Measurements from ENCODE around the gene USP36. TPM values are rescaled to one million over a fixed set of nuclear protein-coding genes. Genes with fewer than 3 reads are reported as not detected.

USP36 gene
- total RNA-seq, 4 donors from 2014 or later, result 38.3 to 60.7 (median 51.1) TPM

DNA sequence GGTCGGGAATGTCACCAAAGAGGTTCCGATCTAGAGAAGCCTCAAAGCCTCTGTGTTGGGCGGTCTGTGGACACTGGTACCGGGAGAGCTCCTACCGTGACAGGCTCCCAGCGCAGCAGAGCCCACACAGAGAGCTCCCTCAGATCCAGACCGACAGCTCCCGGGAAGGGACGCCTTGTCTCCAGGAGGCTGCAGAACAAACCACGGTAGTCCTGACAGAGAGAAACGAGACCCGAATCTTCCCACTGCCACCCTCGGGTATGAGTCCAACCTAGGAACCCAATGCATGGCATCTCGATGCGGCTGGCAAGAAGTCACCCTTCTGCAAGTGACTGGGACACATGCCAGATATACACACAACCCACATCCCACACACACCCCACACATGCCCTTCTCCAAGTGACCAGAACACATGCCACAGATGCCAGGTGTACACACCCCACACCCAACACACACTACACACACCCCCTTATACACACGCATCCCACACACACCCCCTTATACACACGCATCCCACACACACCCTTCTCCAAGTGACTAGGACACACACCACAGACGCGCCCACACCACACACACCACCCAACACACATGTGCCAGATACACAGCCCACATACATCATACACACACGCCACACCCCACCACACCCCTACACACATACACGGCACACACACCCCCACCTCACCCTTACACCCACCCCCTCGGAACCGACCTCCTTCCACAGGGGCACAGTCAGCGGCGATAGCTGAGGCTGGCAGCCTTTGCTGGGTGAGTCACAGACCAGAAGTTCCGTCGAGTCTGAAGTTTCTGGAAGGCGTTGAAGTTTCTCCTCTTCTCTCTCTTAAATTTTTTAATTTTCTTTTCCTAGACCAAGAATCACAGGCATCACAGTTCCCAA is 42.7 kb downstream of the USP36 start:
- TF ChIP-seq, protein P1, sequence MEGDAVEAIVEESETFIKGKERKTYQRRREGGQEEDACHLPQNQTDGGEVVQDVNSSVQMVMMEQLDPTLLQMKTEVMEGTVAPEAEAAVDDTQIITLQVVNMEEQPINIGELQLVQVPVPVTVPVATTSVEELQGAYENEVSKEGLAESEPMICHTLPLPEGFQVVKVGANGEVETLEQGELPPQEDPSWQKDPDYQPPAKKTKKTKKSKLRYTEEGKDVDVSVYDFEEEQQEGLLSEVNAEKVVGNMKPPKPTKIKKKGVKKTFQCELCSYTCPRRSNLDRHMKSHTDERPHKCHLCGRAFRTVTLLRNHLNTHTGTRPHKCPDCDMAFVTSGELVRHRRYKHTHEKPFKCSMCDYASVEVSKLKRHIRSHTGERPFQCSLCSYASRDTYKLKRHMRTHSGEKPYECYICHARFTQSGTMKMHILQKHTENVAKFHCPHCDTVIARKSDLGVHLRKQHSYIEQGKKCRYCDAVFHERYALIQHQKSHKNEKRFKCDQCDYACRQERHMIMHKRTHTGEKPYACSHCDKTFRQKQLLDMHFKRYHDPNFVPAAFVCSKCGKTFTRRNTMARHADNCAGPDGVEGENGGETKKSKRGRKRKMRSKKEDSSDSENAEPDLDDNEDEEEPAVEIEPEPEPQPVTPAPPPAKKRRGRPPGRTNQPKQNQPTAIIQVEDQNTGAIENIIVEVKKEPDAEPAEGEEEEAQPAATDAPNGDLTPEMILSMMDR (IDR thresholded peaks at IDR 0.05; ENCODE audit: low read depth), result no peak

DNA sequence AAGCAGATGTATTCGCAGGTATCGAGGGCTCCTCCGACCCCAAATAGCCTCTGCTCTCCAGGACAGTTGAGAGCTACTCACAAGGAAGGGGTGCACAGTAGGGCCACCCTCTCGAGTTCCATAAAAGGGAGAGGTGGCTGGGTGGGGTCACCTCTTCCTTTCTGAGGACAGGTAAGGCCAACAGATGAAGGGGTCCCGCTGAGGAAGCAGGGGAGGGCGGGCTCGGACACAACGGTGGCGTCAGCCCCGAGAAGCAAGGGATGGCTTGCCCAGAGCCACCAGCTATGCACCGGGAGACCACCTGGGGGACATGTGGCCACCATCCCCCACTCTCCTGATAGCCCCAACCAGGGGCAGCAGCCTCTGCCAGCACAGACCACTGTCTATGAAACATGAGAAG is 43.4 kb downstream of the USP36 start:
- TF ChIP-seq, protein P1 (IDR thresholded peaks at IDR 0.05; ENCODE audit: low read depth), result no peak

DNA sequence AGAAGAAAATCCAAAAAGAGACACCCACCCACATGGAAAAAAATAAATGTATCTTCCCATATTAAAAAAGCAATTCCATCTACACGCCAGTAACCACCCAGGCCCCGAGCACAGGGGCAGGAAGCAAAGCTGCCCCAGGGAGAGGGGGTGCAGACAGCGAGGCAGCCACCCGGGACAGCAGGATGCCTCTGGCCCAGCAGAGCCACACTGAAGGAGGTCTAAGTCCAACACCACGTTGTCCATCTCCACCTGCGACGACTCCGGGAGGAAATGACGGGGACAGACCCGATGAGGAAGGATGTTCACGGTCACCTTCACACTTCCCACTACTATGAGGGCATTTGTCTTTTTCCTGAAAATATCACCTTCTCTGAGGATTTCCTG is 44.1 kb downstream of the USP36 start:
- TF ChIP-seq, protein P1 (IDR thresholded peaks at IDR 0.05; ENCODE audit: low read depth), result no peak

DNA sequence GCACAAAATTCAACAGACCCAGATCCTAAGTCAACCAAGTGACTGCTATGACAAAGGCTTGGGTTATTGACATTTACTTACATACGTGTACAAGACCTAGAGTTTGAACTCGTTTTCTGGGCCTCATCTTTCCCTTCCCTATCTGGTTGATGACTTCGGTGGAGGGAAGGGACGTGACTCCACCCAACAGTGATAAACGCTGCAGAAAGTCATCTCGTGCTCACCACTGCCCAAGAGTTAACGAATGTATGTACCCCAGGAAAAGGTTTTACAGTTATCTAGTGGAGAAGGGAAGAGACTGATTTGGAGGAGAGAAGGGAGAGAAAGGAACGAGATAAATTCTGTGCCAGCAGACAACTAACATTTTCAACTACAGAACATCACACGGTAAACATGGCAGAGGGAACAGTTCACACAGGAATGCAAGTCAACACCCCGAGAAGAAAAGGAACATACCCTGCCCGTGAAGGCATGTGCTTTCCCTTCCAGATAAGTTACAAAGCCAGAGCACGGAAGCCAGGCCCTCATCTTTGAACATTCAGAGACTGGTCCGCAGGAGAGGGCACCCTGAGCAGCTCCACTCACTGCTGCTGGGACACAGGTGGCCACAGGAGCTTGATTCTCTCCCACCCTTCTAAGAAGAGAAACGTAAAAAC is 44.6 kb downstream of the USP36 start:
- TF ChIP-seq, protein P1 (IDR thresholded peaks at IDR 0.05; ENCODE audit: low read depth), result no peak

DNA sequence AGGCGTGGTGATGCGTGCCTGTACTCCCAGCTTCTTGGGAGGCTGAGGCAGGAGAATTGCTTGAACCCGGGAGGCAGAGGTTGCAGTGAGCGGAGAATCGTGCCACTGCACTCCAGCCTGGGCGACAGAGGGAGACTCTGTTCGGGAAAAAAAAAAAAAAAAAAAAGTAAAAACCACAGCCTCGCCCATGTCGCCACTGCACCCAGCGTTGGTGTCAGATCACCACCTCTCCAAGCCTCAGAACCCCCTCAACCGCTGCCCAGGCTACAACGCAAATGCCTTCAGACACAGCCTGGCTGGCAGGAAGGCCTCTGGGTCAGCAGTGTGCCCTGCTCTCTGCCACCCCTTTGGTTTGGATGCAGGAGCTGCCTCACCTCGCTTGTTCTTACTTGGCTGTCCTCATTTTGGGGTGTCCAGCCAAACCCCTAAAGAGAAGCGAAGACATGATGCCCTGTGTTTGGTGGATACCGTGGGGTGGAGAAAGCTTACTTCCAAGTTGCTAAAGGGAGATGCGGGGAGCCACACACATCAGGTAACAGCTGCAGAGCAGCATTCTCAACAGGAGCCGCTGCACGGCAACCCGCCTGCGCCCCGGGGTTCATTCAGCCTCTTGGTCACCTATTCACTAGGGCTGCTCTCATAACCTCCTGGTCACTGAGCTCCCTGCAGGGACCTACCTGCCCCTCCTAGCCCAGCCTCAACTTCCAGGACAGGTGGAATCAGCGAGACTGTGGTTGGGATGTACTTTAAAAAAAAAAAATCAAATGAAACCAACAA is 45.6 kb downstream of the USP36 start:
- TF ChIP-seq, protein P1 (IDR thresholded peaks at IDR 0.05; ENCODE audit: low read depth), result no peak

DNA sequence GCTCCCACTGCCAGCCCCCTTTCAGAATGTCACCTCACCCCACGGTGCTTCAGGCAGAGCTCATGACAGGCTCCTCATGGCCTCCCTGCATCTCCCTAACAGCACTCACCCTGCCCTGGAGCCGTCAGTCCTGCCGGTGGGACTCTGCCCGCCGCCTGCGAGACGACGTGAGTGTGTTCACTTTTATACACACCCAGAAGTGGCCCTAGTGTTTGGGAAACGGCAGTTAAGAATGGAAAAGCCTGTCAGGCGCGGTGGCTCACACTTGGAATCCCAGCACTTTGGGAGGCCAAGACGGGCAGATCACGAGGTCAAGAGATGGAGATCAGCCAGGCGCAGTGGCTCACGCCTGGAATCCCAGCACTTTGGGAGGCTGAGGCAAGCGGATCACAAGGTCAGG is 46.2 kb downstream of the USP36 start:
- TF ChIP-seq, protein P1 (IDR thresholded peaks at IDR 0.05; ENCODE audit: low read depth), result no peak

DNA sequence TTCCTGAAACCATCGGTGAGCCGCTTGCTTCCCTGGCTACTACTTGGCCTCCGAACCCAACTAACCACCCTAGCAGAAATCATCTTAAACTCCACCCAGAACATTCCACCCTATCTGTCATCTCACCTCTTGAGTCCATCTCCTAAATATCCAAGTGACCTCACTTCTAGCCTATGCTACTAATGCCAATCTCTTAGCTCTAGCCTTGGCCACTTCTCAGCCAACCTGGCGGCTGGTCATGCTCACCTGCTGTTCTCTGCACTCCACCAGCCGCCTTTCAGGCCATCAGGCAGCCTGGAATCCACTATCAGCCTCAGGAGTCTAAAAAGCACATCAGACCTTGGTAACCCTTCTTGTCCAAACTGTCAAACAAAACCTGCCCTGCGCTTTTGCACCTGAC is 46.6 kb downstream of the USP36 start:
- TF ChIP-seq, protein P1 (IDR thresholded peaks at IDR 0.05; ENCODE audit: low read depth), result no peak

Data from subcutaneous adipose tissue (tissue), 4 donors.